T follicular helper cell (primary cell): ENCODE results near the gene DIRAS2.
"Not testable (repeated sequence)": the region's sequence is repeated elsewhere in the genome, so short reads cannot be mapped to it uniquely, and the experiment has no call there.

ENCODE experiments used
- DNase-seq: peaks from one replicate; pipeline ENCODE4 v3.0.0-alpha.2; 2020; ENCODE audit warnings: low read depth
- total RNA-seq, 2 experiments: gene quantifications; one replicate each; lab custom pipeline; 2026; lab: John Stamatoyannopoulos, UW

The DIRAS2 gene
- total RNA-seq, result 0 reads per million in 2 experiments

DNA sequence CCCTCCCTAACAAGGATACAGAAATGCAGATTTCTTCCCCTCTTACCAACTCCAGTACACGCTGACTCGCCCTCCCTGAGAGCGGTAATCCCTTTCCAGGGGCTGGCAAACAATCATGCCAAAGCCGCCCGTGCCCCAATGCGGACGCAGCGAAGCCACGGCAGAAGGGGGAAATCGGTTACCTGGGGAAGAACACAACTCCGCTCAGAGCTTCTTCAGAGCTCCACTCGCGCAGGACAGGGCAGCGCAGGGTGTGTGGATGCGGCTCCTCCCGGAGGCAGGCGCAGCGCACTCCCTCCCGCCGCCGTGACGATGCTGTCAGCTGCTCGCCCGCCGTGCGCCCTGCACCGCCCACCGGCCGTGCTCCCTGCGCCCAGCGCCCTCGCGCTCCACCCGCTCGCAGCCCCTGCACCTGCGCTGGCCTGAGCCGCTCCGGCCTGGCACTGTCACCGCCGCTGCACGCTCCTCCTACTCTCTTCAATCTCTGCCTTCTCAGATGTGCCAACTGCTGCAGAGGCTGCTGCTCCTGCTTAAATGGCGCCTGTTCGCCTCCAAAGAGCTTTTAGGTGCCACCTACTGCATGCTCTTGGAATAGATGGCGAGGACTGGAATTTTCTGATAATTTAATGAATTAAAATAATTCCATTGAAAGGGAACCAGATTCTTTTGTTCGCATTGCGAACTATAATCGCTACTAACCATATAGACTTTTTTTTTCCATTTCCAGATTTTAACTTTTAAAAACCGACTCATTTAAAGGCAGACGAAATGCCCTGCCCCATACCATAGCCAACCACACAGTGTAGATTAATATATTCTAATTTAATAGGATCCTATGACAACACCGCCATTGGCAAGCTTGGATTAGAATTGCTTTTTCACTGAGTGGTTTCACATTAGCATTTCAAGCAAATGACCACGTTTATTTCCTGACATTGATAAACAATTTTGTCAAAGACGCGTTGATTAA lies at the start of gene DIRAS2:
DIRAS2 (minus strand) TSS at position 255 of the 970 bp plus-strand sequence. CDS start 28,997 bp downstream, outside the sequence.
- DNase-seq, result no peak

- no peak for DNase-seq
These were observed 42.1 kb upstream of the DIRAS2 start for GRCh38 chr9:90684736-90685135.

DNA sequence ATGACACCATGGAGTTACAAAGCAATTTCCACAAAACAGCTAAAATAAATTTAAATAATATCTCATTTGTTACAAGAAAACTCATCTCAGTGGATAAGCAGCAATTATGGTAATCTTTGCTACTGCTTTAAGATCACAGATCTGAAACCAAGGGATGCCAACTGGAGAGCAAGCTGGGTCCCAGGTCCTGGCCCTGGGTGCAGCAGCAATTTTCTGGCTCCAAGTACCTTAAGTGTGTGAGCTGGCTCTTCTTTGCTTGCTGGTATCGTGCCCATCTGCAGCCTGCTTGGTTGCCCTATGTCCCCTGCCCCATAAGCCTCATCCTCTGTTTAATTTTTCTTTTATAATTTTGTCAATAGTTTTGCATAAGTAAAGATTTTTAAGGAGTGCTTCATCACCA lies 41.5 kb upstream of the DIRAS2 start:
- no peak for DNase-seq

DNA sequence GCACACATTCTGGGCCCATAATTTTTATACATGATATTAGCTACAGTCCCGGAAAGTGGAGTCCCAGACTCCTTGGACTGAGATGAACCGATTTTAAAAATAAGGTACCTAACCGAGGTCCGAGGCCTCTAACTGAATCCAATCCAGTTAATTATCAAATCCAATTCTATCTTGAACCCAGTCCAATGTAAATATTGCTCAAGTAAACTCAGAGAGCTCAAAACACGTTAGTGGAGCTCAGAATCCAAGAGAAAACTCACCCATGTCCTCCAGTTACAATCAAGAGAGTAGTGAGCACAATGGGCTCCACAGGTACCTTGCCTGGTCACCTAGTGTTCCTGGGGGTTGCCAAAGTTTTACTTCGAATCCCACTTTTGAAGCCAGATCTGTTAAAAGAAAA lies 37.9 kb upstream of the DIRAS2 start:
- DNase-seq, result no peak

GRCh38 chr9:90665072-90665471 lies 22.4 kb upstream of the DIRAS2 start:
- no peak for DNase-seq

DNA sequence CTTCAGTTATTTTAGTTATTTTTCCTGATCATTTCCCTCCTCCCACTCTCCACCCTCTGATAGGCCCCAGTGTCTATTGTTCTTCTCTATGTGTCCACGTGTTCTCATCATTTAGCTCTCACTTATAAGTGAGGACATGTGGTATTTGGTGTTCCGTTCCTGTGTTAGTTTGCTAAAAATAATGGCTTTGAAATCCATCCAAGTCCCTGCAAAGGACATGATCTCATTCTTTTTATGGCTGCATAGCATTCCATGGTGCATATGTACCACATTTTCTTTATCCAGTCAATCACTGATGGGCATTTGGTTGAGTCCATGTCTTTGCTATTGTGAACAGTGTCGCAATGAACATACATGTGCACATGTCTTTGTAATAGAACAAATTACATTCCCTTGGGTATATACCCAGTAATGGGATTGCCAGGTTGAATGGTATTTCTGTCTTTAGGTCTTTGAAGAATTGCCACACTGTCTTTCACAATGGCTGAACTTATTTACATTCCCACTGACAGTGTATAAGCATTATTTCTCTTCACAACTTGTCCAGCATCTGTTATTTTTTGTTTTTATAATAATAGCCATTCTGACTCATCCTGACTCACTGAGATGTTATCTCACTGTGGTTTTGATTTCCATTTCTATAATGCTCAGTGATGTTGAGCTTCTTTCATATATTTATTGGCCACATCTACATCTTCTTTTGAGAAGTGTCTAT lies 17.2 kb upstream of the DIRAS2 start:
- no peak for DNase-seq

- DNase-seq, result no peak
These were observed 16.2 kb upstream of the DIRAS2 start for GRCh38 chr9:90658783-90659182.

DNA sequence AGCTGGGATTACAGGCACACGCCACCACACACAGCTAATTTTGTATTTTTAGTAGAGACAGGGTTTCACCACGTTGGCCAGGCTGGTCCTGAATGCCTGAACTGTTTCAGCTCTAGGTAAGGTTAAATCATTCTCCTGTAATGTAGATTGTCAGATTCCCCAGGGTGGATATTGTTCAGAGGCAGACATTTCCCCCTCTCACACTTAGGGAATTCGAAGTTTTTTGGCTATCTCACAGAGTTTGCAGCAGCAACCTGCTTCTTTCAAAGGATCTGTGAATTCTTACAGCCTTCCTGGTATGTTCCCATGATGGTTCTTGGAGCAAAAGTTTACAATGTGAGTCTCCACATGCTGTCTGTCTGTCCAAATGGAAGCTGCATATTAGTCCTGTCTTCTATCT lies 15.6 kb upstream of the DIRAS2 start:
- DNase-seq, result no peak

GRCh38 chr9:90656876-90657275 lies 14.3 kb upstream of the DIRAS2 start:
- not testable (repeated sequence) for DNase-seq

DNA sequence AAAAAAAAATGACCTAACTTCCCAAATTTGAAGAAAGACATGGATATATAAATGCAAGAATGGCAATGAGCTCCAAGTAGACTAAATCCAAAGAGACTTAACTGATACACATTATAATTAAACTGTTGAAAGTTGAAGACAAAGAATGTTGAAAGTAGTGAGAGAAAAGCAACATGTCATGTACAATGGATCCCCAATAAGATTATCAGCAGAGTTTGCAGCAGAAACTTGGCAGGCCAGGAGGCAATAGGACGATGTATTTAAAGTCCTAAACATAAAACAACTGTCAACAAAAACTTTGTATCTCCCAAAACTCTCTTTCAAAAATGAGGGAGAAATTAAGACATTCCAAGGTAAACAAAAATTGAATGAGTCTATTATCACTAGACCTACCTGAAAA lies 8.6 kb upstream of the DIRAS2 start:
- DNase-seq, result no peak

GRCh38 chr9:90647843-90648242 lies 5.2 kb upstream of the DIRAS2 start:
- DNase-seq, result no peak

GRCh38 chr9:90645721-90646120 lies 3.1 kb upstream of the DIRAS2 start:
- DNase-seq, result no peak

DNA sequence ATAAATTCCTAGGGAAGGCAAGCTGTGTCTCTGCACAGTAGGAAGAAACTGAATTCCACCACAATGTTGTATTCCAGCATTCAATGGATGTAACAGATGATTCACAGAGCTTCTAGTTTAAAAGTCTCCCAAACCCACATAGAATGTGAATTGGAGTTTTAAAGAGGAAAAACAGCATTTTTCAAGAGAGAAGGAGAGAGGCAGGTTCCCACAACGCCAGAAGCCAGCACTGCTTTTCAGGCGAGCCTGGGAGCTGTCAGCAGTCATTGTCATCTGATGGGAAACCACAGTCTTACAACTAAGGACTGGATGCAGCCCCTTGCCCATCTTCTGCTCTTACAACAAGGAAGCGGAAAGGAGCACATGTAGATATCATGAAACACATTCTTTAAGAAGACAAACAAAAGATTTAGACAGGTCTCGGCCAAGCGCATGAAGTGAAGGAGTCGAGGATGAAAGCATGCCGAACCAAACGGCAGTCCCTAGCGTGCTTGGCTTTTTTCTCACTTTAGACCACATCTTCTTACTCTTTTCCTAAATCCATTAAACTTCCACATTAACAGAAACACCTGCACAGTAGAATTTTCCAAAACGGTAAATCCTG lies 638 bp downstream of the DIRAS2 start:
- DNase-seq, result no peak

DNA sequence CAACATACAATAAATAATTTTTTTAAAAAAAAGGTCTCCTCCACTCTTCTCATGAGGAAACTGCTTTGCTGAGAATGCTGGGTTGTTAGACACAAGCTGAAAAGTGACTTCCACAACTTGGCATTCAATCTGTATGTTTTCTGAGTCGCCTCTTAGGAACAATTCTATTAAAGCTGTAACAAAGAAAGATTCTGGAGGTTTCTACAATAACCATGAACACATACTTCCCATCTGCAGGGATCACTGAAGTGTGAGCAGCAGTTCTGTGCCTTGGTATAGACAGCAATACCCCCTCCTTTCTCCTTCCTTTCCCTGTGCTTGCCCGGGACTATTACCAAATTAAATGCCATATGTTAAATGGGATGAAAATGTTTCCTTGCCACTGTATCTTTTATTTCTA lies 1.5 kb downstream of the DIRAS2 start:
- DNase-seq, result no peak

GRCh38 chr9:90640361-90640760 lies 2.3 kb downstream of the DIRAS2 start:
- DNase-seq, result no peak

DNA sequence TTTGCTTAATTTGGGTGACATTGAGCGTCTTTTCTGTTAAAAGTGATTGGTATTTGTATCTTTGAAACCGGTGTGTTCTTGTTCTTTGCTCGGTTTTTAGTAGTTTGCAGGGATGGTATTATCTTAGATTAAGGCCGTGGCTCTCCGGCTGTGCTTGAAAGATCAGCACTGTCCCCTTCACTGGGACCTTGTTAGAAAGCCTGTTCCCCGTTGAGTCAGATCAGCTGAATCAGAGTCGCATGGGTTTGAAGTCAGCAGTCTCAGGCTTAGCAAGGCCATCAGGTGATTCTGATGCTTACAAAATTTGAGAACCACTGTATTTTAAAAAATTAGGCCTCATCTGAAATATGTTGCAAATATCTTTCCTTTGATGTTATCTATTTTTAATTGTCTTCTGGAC lies 5.0 kb downstream of the DIRAS2 start:
- no peak for DNase-seq

DNA sequence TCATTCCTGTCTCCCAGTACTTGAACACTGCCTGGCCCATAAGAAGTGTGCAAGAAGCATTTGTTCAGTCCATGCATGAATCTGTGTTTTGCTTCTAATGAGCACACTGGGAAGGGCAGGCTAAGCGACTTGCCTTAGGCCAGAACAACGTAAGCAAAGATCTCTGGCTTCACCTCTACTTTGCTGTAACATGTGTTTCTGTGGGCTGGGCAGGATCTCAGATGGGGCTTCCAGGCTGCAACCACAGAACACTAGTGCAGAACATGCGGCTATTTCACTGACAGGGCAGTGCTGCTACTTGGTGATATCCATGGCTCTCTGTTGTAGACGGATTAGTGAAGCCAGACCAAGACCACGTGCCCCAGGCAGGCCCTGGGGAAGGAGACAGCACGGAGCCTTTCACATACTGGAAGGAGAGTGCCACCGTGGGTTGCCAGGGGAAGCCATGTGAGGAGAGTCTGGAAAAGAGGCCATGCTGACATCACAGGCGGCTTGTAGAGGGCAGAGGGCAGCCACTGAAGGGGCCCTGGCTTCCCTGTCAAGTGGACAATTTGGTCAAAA lies 9.9 kb downstream of the DIRAS2 start:
- DNase-seq, result no peak

DNA sequence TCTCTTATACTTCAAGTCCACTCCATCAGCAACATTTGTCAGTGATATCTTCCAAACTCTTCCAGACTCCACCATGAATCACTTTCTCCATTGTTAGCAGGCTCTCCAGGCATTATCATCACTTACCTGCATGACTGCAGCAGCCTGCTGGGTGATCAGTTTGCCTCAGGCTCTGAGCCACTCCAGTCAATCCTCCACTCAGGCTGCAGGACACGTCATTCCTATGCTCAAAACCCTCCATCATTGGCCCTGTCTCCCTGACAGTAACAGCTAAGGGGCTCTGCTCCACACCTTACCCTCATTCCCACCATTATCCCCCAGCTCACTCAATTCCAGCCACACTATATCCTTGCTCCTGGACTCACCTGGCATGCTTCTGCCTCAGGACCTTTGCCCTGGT lies 10.7 kb downstream of the DIRAS2 start:
- DNase-seq, result no peak

GRCh38 chr9:90629991-90630390 lies 12.6 kb downstream of the DIRAS2 start:
- no peak for DNase-seq

GRCh38 chr9:90629354-90629753 lies 13.3 kb downstream of the DIRAS2 start:
- no peak for DNase-seq

- DNase-seq, result no peak
These were observed 25.8 kb downstream of the DIRAS2 start for GRCh38 chr9:90616806-90617205.

DNA sequence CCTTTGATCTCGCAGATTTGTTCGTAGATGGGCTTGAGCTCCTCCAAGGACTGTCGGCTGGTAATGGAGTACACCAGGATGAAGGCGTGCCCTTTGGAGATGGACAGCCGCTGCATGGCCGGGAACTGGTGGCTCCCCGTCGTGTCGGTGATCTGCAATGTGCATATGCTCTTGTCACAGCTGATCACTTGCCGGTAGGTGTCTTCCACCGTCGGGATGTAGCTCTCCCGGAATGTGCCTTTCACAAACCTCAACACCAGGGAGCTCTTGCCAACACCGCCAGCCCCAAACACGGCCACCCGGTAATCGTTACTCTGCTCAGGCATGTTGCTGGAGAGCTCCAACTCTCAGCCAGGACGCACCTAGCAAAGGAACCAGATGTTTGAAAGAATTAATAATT lies 29.1 kb downstream of the DIRAS2 start:
- DNase-seq, result no peak
